DMS153 treated with DMSO at 0.1 percent for 48 hours (cell line): ENCODE measurements around the gene ANKHD1.

Source experiments
- DNase-seq: peaks from one replicate; lab custom pipeline; 2025; ENCODE audit not compliant: unreplicated experiment; lab: John Stamatoyannopoulos, UW

Gene ANKHD1

GRCh38 chr5:140372971-140373487, 28.6 kb upstream of the ANKHD1 start:
- DNase-seq = no peak

GRCh38 chr5:140381351-140381750, 20.3 kb upstream of the ANKHD1 start:
- DNase-seq = no peak

- DNase-seq = no peak
Observed at GRCh38 chr5:140381972-140382371, 19.7 kb upstream of the ANKHD1 start.

- no peak for DNase-seq
Observed at GRCh38 chr5:140382866-140383265, 18.8 kb upstream of the ANKHD1 start.

- DNase-seq = no peak
Observed at GRCh38 chr5:140383300-140383699, 18.3 kb upstream of the ANKHD1 start.

- no peak for DNase-seq
Observed at GRCh38 chr5:140388052-140388451, 13.6 kb upstream of the ANKHD1 start.

- DNase-seq = no peak
Observed at GRCh38 chr5:140391312-140391711, 10.3 kb upstream of the ANKHD1 start.

GRCh38 chr5:140391732-140392131, 9.9 kb upstream of the ANKHD1 start:
- no peak for DNase-seq

GRCh38 chr5:140393738-140394137, 7.9 kb upstream of the ANKHD1 start:
- DNase-seq = no peak

- DNase-seq = no peak
Observed at GRCh38 chr5:140398379-140398811, 3.2 kb upstream of the ANKHD1 start.

- DNase-seq = no peak
Observed at GRCh38 chr5:140399979-140400729, 1.5 kb upstream of the ANKHD1 start.

GRCh38 chr5:140400730-140401361, 787 bp upstream of the ANKHD1 start:
- DNase-seq = peak; percentile 71

GRCh38 chr5:140402258-140403074, 833 bp downstream of the ANKHD1 start:
- no peak for DNase-seq

GRCh38 chr5:140403613-140404012, 2.0 kb downstream of the ANKHD1 start:
- no peak for DNase-seq

GRCh38 chr5:140408750-140409241, 7.2 kb downstream of the ANKHD1 start:
- DNase-seq = no peak

- no peak for DNase-seq
Observed at GRCh38 chr5:140413230-140413629, 11.6 kb downstream of the ANKHD1 start.

- no peak for DNase-seq
Observed at GRCh38 chr5:140417235-140417634, 15.6 kb downstream of the ANKHD1 start.

GRCh38 chr5:140418862-140419520, 17.4 kb downstream of the ANKHD1 start:
- no peak for DNase-seq

- DNase-seq = no peak
Observed at GRCh38 chr5:140420226-140420570, 18.6 kb downstream of the ANKHD1 start.

- no peak for DNase-seq
Observed at GRCh38 chr5:140420665-140421361, 19.2 kb downstream of the ANKHD1 start.
